Frontal cortex (tissue), 4 donors: ENCODE results near the gene C1QC. TPM values are rescaled to one million over a fixed set of nuclear protein-coding genes. Genes with fewer than 3 reads are reported as not detected.

Experiments
- DNase-seq, 2 donors: peaks; one replicate each; pipeline ENCODE4 v3.0.0; 2012; ENCODE audit warnings: low spot score in 2 of 2
- FAIRE-seq: peaks from 2 replicates; lab custom pipeline; 2012; peaks lifted over from hg19 to GRCh38; lab: Jason Lieb, UNC
- total RNA-seq: library from RNA; depleted of rRNA; stranded (reverse); fragments of >200 nt; gene quantifications from one replicate; pipeline ENCODE4 v1.2.3, GENCODE V29; 2014
- donor health status: control.
- donor health status: control.
- donor health status: control.

Gene C1QC
- total RNA-seq, 1 donor from 2014 or later, result 7.3 TPM

DNA sequence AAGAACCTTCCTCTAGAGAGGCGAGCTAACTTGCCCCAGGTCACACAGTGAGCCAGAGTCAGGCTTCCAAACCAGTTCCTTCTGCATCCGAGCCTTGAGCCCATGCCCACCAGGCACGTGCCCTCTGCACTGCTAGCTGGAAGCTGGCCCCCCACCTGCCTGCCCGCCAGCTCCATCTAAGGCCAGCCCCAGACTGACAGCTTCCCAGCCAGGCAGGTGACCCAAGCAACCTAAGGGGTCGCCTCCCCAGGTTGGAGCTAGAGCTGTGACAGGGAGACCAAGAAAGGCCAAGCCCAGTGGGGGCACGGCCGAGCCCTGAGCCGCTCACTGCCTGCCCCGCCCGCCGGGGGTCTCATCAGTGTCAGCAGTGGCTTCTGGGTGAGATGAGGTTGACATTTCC, 26.9 kb upstream of the C1QC start:
- no peak for DNase-seq
- FAIRE-seq, result no peak

DNA sequence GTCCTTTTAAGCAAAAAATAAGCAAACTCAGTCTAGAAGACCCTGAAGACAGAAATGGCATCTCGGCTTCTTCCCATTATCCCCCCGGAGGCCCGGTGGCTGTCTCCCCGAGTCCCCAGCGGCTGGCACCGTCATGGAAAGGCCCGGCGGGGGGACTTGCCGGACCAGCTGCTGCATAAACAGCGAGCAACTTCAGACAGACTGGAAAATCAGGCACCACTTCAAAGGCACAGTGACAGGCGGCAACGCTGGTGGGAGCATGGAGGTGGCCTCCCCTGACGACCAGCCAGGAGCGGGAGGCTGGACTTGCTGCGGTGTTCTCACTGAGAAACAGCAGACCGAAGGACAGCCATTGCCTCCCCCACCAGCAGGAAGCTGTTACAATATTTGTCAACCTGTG, 25.4 kb upstream of the C1QC start:
- DNase-seq (no peak), FAIRE-seq (no peak)

DNA sequence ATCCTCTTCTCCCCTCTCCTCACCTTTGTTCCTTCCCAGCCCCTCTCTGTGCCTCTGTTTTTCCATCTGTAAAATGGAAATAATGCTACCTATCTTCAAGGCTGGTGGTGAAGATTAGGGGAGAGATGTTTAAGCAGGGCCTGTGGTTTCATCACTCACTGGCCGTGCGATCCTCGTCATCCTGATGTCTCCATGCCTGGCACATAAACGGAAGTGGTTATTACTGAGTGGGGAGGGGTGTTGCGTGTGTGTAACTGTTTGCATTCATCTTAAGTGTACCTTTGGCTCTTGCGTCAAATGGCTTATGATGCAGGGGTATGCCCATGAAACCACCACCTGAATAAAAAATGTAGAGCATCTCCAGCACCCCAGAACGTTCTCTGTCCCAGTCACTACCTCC, 24.2 kb upstream of the C1QC start:
- FAIRE-seq, result no peak
- DNase-seq, result no peak

DNA sequence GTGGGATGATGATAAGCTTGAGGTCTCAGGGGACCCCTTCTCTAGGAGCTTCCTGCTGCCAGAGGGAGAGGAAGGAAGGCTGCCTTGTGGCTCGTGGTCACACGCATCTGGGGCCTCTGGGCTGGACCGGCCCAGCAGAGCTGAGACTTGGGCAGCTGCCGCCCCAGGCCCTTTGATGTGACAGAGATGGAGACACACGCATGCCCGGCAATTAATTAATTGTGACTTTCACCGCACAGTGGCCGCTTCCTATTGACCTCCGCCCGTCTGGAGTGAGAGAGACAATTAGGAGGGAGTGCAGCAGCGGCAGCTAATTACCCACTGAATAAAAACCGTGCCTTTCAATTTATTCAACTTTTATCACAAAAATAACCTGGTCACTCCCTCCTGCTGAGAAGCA, 23.6 kb upstream of the C1QC start:
- DNase-seq, result no peak
- no peak for FAIRE-seq

DNA sequence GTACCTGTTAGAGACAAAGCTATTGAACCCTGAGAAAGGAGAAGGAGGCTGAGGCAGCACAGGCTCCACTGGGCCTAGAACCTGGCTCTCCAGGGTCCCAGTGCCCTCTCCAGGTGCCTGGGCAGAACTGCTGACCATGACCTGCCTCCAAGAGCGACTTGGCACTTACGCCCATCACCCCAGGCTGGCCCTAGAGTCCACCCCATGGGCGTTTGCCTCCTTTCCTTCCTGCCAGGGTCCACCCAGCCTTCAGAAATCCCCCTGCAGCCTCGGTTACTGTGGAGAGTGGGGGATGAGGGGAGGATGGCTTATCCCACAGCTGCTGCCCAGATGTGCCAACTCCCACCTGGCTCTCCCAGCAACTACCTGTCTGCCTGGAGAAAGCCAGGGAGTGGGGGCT, 21.7 kb upstream of the C1QC start:
- FAIRE-seq, result no peak
- DNase-seq, result no peak

DNA sequence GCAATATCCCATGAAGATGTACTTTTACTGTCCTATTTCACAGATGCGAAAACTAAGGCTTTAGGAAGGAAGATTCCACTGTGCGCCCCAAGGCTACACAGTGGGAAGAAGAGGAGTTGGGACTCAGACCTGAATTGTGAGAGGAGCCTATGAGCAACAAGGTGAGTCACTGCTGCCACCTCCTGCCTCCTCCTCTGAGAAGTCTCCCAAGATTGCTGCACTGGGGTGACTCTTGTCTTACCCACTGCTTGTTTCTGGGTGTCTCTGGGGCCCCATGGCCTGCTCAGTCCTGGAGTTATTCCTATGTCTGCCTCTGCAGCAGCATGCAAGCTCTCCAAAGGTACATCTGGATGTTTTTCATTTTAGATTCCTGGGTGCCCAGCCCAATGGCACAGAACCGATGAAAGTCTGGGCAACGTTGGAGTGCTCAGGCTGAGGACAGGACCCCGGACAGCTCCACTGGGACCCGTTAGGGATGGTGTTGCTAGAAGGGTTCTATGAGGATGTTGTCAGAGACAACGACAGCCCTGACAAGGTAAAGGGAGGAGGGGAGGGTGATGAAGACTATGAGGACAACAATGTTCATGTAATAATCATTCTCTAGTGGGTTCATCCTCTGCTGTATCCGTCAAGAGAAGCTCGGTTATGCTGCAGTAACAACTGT, 18.0 kb upstream of the C1QC start:
- FAIRE-seq (no peak), DNase-seq (no peak)

DNA sequence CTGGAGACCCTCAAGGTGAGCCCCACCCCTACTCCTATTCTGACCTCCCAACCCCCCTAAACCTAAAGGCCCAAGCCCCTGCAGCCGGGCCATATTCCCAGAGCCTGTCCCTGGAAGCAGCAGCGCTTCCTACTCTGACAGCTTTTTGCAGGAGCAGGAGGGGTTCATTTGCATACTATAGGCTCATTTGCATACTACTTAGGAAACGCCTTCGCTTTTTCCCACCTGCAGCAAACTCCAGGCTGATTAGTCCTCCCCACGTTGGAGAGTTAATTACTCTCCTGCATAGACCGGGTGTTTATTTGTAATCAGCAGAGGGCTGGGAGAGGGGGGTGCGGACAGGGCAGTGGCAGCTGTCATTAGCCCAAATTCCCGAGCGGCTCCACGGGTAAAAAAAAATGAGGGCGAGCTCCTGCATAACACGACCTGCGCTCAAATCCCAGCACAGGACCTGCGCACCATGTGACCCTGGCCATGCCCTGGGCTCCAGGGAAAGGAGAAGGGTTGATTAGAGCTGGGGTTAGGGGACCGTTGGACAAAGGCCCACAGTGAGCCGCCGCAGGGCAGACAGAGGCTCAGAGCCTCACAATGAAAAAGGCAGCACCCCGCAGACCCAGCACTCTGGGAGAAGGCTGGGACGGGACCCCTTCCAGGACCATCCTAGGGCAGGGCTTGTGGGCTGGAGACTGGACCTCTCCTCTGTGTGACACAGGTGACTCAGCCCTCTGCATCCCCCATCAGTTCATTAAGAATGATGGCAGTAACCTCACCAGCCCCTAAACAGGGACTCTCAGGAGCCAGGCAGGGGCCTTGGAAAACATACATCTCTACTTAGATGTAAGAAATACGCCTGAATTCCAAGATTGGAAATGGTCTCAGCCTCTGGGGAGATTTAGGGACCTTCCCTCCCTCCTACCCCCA, 16.9 kb upstream of the C1QC start:
- no peak for FAIRE-seq
- no peak for DNase-seq

DNA sequence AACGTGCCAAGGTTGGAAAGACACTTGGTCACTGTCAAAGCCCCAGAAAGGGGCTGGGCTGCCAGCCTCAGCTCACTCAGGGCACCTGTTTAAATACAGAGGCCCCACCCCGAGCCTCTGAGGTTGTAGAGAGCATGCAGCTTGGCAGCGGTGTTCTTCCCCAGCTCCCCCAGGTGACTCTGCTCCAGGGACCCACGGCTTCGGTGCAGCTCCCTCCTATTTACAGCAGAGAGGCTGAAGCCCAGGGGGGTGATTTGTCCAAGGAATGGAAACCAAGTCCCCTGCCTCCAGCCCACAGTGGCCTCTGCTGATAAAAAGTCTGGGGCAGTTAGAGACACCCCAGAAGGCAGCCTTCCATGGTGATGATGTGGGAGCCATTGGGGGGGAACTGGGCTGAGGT, 16.1 kb upstream of the C1QC start:
- FAIRE-seq (no peak), DNase-seq (no peak)

DNA sequence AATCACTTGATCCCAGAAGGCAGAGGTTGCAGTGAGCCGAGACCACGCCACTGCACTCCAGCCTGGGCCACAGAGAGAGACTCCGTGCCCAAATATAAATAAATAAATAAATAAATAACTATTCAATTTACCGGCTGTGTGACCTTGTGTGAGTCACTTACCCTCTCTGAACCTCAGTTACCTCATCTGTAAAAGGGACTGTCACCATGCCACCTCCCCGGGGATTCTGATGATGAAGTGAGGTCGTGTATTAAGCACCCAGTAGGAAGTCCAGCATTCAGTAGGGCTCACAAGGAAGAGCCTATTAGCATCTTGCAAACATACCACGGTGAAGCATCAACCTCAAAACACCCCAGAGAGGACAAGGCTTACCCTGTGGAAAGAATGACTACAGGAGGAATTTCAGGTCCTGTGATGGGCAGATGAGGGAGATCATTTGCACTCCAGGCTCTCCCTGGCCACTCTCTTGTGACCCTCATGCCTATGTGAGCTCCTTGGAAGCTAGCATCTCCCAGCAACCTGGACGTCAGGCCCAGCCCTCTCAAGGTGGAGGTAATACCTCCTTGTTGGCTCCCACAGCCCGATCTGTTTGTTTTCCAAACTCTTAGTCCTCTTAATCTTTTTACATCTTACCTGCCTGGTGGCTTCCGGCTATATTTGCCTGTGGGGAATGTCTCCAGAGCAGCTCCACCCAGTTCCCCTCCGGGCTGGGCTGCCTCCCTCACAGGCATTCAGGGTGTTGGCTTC, 14.6 kb upstream of the C1QC start:
- FAIRE-seq, result no peak
- no peak for DNase-seq

DNA sequence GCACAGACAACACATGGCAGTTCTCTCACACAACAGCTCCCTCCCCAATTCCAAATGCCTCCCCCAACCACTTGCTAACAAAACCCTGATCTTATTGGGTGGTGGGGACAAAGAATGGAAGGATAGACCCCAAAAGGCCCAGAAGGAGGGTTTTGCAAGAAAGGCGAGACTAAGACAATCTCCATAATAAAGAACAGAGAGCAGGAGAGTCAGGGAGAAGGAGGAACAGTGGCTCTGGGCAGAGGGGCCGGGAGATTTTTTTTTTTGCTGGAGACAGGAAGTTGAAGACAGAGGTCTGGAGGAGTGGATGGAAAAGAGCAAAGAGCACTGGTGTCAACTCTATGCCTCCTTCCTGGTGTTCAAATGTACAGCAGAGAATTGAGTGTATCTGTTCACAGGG, 13.5 kb upstream of the C1QC start:
- DNase-seq (no peak), FAIRE-seq (no peak)

DNA sequence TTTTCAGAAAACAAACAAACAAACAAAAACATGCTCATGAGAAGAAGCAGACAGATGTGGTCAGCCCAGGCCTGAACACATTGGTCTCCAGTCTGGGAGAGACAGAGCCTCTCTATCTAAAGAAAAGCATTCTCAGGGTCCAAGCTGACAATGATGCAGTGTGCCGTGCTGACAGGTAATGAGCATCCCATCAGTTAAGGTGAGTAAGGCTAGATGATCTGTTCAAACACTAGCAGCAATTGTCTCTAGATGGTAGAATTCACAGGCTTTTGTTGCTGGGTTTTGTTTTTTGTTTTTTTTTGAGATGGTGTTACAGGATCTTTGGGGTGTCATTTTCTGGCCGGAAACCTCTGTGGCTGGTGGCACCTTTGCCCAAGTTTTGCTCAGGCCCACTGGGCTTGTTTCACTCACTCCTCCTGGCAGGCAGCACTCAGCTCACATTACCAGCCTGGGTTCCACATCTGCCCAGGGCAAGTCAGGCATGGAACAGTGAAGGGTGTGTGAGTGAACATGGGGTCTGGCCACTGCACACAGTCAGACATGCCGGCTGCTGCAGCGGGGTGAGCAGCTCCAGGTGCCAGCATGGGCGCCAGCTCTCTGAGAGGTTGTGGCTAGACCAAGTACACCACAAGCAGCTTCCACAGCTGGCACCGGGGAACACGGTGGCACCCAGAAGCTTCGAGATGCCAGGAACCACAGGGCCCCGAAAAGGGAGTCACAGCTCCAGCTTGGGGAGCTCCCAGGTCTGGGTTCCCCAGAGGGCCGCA, 9.6 kb upstream of the C1QC start:
- no peak for FAIRE-seq

DNA sequence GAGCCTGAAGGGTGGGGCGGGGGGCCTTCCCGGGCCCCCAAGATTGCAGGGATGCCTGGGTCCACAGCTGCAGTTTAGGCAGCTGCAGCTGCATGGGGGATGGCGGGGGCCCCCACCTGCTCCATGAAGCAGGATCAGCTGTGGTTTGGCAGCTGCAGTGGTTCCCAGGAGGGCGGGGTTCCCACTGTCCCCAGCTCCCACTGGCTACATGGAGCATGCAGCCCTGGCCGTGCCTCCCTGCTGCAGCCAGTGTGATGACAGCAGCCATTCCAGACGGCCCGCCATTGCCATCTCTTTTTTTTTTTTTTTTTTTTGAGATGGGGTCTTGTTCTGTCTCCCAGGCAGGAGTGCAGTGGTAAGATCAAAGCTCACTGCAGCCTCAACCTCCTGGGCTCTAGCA, 8.0 kb upstream of the C1QC start:
- no peak for FAIRE-seq
- DNase-seq, result no peak

More for the DNA sequence above, 9.6 kb upstream of the C1QC start:
- no peak for DNase-seq

DNA sequence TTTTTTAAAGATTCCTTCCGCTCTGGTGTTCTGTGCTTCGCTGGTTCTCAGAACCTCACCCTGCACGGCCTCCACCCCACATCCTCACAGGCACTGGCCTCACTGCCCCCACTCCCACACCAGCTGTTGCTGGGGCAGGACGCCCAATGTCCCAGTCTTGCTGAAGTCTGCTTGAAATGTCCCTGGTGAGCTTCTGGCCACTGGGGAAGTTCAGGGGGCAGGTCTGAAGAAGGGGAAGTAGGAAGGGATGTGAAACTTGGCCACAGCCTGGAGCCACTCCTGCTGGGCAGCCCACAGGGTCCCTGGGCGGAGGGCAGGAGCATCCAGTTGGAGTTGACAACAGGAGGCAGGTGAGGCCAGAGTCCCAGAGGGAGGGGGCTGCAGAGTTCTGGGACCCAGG, 7.1 kb upstream of the C1QC start, which contains the start of gene C1QA:
TSS of gene C1QA (plus strand) at position 276 of the 400 bp plus-strand sequence. CDS start 989 bp downstream, outside the sequence.
- no peak for FAIRE-seq
- DNase-seq, result no peak

DNA sequence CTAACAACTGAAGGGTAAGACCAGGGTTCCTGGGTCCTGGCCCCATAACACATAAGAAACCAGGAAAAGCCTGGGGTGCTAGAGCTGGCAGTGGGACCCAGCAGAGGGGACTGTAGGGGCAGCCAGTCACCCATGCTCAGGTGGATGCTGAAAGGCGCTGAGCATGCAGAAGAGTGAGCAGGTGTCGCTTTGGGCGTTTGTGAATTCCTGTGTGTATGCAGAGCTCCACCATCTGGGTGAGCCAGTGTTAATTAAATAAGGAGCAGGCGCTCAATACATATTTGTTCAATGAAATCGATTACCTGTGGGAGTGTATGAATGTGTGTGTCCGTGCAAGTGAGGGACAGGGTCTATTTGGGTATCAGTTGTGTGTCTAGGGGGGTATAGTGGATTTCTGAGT, 6.5 kb upstream of the C1QC start:
- no peak for FAIRE-seq
- DNase-seq, result no peak

DNA sequence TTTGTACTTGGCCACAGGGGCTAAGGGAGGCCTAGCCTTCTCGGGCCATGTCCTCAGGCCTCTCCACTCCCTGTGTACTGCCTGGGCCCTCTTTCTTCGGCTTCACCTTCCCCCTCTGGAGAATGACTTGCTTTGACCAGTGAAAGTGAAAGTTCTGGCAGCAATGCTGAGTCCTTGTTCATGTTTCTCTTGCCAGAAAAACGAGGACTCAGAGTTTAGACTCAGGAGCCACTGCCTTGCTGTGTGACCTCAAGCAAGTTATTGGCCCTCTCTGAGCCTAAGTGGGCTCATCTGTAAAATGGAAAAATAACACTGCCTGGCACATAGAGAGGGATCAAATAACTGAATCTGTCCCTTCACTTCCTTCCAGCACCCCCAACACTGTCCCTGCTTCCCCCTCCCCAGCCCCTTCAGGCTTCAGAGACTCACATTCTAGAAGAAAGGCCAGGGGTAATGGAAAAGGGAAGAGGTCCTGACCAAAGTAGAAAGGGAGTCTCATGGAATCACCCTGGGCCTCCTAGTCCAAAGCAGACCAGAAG, 5.5 kb upstream of the C1QC start:
- FAIRE-seq, result no peak
- no peak for DNase-seq

DNA sequence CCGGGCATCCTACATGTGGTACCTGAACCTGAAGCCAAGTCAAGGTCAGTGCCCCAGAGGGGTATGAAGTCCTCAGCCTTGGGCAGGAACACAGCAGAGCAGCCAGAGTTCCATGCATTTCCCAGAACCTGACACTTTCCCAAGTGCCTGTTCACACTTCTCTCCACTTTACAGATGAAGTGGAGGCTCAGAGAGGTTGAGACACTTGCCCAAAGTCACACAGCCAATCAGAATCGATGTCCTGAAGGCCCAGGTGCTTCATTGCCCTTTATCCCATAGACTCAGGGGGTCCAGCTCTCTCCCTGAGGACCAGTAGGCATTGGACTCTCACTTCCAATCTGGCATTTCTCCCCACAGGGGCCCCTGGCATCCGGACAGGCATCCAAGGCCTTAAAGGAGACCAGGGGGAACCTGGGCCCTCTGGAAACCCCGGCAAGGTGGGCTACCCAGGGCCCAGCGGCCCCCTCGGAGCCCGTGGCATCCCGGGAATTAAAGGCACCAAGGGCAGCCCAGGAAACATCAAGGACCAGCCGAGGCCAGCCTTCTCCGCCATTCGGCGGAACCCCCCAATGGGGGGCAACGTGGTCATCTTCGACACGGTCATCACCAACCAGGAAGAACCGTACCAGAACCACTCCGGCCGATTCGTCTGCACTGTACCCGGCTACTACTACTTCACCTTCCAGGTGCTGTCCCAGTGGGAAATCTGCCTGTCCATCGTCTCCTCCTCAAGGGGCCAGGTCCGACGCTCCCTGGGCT, 4.8 kb upstream of the C1QC start:
- FAIRE-seq (no peak), DNase-seq (no peak)

DNA sequence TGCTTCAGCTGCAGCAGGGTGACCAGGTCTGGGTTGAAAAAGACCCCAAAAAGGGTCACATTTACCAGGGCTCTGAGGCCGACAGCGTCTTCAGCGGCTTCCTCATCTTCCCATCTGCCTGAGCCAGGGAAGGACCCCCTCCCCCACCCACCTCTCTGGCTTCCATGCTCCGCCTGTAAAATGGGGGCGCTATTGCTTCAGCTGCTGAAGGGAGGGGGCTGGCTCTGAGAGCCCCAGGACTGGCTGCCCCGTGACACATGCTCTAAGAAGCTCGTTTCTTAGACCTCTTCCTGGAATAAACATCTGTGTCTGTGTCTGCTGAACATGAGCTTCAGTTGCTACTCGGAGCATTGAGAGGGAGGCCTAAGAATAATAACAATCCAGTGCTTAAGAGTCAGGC, 4.1 kb upstream of the C1QC start:
- FAIRE-seq (no peak), DNase-seq (no peak)

DNA sequence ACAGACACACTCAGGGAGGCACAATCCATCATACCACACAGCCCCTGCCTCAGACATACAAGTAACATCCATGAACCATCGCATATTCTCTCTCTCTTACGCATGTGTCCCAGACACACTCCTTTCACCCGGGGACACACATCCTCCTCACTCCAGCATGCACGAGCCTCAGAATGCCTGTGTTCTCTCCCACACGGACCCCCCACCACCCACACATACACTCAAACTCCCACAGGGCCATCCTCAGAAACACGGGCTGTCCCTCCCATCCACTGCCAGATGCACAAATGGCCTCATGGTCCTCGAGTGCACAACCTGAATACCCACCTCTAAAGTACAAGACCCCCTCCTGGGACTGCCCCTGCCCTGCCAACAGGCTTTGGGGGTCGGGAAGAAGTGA, 2.2 kb upstream of the C1QC start:
- FAIRE-seq (no peak), DNase-seq (no peak)
